Thyroid gland (tissue), 4 donors: ENCODE results near the gene ALDH1B1.

Experiments used
- POLR2A ChIP-seq, 2 donors: fragments of 450-650 bp; IDR thresholded peaks; one replicate each; pipeline ENCODE4 v1.6.1; 2017; ENCODE audit warnings: antibody characterized with exemption in 2 of 2, mild to moderate bottlenecking in 2 of 2, moderate library complexity in 1 of 2
- TF ChIP-seq, protein P1 (sequence below), 6 experiments: fragments of 200-600 bp in 3 of 6; fragments of 450-650 bp in 3 of 6; sonication (generic) in 3 of 6; IDR thresholded peaks; one replicate each; pipeline ENCODE4 v1.5.1; 2016 to 2019; ENCODE audit warnings: antibody characterized with exemption in 6 of 6, mild to moderate bottlenecking in 2 of 6, inconsistent platforms in 1 of 6, moderate library complexity in 1 of 6

GRCh38 chr9:38368731-38369130 is 23.8 kb upstream of the ALDH1B1 start:
- TF ChIP-seq POLR2A (IDR thresholded peaks at IDR 0.05) = no peak
- TF ChIP-seq, protein P1, sequence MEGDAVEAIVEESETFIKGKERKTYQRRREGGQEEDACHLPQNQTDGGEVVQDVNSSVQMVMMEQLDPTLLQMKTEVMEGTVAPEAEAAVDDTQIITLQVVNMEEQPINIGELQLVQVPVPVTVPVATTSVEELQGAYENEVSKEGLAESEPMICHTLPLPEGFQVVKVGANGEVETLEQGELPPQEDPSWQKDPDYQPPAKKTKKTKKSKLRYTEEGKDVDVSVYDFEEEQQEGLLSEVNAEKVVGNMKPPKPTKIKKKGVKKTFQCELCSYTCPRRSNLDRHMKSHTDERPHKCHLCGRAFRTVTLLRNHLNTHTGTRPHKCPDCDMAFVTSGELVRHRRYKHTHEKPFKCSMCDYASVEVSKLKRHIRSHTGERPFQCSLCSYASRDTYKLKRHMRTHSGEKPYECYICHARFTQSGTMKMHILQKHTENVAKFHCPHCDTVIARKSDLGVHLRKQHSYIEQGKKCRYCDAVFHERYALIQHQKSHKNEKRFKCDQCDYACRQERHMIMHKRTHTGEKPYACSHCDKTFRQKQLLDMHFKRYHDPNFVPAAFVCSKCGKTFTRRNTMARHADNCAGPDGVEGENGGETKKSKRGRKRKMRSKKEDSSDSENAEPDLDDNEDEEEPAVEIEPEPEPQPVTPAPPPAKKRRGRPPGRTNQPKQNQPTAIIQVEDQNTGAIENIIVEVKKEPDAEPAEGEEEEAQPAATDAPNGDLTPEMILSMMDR (IDR thresholded peaks at IDR 0.05) = no peak
